GM18517 (cell line): Measurements from ENCODE around the gene ITPRID2.

ENCODE experiments used
- ATAC-seq: cut with Tn5 transposase; IDR thresholded peaks from one replicate; pipeline ENCODE4 v1.9.1; 2021; ENCODE audit warnings: mild to moderate bottlenecking, moderate library complexity; ENCODE audit not compliant: unreplicated experiment

Gene ITPRID2

DNA sequence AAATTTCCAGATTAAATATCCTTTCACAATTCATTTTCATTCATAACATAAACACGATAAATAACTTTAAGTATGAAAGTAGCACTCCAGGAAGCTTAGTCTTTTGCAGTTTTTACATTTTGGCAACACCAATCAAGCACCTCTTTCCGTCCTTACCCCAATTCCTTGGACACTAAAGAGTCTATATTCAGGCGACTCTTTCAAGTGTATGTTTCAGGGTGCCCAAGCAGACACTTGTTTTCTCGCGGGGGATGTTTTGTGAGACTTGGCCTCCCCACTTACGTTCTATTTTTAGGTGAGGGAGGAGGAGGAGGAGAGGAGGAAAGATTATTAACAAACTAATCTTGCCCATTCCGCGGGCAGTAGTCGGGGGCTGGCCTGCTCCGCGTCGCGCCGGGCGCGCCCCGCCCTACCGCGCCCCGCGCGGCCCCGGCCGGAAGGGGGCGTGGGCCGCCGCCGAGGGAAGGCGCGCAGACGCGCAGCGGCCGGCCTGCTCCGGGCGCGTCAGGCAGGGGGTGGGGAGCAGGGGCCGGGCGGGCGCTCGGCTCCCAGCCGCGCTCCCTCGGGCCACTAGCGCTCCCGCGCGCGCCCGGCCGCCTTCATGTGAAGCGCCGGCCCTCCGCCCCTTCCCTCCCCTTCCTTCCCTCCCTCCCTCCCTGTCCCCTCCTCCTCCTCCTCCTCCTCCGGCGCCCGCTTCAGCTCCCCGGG lies at the start of gene ITPRID2:
Gene ITPRID2, plus strand, starts transcription at position 473 of the 708 bp plus-strand sequence. CDS start 337 bp downstream, outside the sequence.
- peak; percentile 72 for ATAC-seq

DNA sequence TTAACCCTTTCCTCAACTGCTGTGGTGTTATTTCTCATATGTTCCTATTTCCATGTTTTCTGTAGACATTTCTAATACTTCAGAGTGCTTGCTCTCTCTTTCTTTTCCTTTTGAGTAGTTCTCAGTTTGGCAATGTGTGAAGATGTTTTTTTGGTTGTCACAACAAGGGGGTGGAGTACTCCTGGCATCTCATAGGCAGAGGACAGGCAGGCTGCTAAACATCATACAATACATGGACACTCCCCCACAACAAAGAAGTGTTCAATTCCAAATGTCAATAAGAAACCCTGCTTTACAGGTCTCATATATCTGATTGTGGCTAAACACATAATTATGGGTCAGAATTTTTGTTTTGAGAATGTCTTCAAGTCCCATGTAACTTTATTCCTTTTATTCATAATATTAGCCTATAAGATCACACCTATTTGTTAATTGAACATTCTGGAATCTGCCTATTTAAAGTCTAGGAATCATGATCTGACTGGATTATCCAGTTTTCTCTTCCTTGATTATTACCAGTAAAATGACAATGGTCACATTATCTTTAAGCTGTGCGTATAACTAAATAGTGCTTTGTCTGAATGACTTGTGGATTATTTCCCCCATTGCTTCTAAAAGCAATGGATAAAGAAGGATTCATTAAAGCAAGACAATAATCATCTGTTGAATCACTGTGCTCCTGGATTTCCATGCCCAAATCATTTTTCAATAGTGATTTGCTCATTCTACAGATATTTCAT lies 46.8 kb upstream of the ITPRID2 start:
- ATAC-seq: no peak

DNA sequence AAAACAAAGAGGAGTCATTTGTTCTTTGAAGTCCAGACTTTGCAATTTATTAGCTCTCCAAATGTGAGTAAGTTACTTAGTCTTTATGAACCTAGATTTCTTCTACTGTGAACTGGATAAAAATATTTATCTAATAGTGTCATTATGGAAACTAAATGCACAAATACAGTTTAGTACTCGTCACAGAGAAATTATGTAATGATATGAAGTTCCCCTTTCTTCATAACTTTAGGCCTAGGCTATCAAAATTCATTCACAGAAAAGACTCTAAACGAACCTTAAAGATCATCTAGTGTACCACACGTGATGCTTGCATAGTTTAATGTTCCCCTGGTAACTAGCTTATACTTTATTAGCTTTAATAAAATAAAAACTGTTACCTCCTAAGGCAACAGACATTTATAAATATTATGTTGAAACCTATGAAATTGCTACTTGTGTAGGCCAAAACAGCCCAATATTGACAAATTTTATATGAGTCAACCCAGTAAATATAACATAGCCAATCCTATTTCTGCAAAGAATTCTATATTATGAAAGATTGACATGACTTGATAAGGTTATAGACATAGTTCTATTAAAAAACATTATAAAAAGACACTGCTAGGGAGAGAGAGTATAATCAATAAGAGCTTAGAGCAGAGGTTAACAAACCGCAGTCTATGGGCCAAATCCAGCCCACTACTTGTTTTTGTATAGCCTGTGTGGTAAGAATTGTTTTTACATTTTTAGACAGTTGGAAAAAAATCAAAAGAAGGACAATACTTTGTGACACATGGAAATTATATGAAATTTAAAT lies 44.9 kb upstream of the ITPRID2 start:
- ATAC-seq: no peak

DNA sequence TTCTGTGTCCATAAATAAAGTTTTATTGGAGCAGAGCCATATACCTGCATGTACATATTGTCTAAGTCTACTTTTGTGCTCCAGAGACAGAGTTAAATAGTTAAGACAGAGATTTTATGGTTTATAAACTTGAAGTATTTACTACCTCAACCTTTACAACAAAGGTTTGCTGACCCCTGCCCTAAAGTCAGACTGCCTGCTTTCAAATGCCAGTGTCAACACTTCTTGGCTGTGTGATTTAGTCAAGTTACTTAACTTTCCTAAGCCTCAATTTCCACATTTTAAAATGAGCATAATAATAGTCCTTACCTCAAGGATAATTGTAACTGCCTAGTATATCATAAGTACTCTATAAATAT lies 44.4 kb upstream of the ITPRID2 start:
- no peak for ATAC-seq

DNA sequence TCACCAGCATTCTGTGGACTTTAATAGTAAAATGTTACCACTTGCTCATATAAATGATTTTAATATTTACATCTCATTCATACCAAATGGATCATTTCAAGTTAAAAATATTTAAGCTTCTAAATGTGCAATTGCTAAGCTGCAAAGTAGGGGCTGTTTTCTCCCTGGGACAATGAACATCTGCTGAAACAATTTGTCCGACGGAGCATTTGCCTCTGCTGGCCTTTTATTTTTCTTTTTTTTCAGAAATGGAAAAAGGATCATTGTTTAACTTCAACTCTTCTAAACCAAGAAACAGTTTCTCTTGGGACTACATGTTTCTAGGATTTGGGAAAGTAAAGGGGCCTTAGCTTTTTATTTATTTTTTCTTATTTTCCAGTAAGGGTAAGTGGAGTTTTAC lies 43.8 kb upstream of the ITPRID2 start:
- ATAC-seq: no peak

DNA sequence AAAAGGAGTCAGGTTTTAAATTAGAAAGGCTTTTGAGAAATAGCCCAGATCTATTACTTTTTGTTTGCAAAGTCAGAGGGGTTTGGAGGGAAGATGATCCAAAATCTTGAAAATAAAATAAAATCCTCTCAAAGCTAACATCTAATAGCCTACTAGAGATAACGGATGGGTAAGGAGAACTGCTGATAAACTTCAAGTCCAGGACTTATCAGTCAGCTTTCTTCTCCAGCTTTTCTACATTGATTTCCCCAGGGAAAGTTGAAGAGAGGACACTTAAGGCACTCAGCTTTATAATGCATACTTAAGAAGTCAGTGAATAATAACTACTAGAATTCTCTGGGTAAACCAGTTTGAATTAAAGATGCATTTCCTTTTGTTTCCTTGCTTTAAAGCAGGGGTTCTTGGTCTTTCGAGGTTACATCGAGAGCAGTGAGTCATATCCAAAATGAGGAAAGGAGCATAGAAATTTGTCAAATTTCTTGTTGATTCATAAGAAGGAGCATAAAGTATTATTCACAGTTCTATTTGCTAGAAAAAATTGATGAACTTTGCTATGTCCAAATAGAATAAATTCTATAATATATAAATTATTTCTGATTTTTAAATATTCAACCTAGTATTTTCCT lies 43.2 kb upstream of the ITPRID2 start:
- ATAC-seq: no peak

DNA sequence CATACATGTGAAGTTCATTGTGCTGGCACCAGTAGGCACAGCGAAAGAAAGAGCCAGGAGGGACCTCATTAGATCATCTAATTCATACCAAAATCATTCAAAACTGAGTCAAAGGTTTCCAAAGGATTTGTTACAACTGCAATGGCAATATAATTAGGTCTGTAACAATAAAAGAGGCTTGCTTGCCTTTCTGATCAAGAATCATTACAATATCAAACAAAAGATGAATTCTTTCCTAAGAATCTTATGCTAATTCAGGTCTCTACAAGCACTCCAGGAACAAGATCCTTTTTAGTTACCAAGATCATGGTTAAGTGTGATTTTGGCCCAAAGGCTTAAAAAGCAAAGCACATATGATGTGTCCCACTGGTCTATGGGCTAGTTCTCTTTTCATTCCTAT lies 41.9 kb upstream of the ITPRID2 start:
- no peak for ATAC-seq

DNA sequence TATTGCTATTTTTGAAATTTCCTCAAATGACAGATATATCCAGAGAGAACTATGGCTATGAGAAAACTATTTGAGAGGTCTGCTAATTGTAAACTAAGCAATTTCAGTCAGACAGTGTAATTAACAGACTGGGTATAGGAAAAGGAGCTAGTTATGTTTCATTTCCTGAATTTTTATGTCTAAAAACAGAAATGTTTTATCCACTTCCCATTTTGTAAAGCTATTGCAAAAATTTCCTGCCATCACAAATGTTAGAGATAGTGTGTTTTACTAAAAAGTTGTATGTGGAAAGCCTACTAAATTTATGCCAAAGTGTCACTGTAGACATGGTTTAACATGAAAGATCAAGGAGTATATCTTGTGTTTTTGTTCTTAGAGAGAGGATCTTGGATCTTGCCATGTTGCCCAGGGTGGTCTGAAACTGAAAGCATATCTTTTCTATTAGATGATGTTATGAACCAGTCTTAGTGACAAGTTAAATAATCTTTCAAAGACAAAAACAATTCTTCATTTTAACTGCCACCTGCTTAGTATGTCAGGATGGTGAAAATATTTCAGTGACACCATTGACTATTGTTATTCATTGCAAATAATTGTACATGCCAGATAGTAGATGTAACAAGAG lies 40.5 kb upstream of the ITPRID2 start:
- ATAC-seq: peak; percentile 67

DNA sequence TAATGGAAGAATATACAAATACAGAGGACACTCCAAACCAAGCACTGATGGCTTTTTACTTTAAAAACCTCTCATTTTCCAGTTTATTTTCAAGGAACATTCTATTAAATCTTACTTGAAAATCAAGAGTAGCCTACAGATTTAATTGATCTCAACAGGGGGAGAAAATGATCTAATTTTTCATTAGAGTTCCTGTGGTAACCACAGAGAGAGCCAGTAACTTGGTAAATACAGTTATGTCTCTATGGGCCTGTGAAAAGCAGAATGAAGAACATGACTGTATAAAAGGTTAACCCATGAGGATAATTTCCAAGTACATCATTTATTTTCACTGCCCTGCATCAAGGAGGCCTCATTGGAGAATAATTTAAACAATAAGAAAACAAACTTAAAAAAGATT lies 39.8 kb upstream of the ITPRID2 start:
- no peak for ATAC-seq

DNA sequence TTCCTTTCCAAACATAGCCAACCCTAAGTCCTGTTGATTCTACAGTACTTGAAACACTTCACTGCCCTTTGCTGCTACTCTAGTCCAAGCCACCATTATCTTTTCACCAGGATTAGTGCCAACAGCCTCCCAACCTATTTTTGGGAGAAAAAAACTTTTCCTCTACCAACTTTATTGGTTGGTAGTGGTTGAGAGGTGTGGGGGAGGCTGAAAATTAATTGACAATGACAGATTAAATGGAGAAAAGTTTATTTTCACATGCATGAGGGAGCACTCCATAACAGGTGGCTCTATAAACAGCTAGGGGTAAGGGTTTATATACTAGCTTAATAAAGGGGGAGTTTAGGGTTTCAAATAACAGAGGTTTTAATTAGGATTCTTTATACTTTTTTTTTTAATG lies 37.8 kb upstream of the ITPRID2 start:
- ATAC-seq: no peak

DNA sequence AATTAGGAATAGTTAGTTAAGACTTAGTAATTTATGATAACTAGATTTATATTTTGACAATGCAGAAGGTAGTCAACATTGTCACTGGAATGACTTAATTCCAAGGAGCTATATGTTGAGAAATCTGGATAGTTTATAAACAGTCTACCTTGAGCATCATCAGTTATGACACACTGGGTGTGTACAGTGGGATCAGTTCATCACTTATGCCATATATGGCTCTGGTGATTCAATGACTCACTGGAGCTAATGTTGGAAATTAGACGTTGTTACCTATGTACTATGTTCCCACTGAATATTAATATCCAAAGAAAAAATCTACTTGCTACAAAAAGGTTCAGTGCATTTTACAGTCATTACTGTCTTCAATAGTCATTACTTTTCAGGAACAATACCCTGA lies 34.0 kb upstream of the ITPRID2 start:
- no peak for ATAC-seq

DNA sequence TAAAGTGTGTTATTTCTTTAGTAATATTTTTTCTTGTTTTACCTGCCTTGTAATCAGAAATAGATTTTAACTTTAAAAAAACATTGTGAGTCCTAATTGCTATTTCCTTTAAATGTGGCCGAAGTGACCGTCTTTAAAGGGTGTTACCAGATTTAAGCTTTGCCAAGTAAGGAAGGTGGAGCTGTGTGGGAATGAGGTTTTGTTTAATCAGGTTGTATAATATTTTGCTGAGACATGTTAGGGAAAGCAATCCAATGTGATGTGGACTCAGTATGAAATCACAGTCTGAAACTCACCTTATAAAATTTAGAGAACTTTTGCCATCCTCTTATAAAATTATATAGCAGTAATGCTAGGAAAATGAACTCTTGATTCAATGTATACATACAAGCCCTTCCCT lies 32.9 kb upstream of the ITPRID2 start:
- no peak for ATAC-seq

DNA sequence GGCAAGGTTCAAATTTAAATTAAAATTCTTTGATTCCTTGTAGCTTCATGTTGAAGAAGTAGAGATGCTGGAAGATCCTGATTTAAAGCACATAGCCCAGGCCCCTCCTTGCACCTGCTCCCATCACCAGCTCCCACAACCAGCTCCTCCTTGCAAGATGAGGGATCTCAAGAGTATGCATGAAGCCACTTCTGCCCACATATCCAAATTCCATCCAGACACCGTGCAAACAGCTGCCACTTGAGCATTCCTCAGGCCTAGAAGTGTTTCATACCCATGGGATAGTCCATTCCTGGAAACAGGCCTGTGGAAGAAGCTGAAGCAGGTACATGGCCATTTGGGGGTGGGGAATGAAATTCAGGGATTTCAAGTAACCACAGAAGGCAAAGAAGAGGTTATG lies 32.4 kb upstream of the ITPRID2 start:
- no peak for ATAC-seq

DNA sequence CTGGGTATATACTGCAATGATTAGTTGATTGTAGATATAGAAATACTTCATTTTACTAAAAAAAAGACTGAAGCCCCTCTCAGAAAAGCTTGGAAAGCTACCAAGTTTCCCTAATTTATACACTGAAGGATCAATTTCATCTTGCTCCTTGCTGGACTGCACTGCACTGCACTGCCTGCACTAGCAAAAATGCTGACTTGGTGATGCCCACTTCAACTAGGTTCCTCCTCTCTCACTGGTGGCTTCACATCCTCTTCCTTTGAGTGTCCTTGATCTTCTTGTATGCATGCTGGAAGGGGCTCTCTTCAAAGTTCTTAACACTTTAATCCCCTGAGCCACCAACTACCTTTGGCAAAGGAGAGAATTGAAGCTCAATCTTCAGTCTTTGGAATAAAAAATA lies 31.7 kb upstream of the ITPRID2 start:
- ATAC-seq: no peak

DNA sequence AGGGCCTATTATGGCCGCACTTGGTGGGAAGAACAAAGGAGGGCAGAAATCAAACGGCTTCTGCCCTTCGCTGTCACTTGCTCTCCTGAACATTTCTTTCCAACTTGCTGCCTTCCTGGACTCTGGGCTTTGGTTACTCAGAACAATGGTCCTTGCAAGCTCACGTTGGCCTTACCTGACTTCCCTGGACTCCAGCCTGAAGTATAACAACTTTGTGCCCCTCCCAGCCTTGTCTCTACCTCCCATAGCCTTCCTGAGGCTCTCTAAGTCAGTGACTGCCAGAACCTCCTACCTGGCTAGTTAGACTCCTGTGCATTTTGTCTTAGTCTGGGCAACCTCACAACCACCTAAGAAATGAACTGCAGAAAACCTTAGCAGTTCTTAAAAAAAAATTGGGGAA lies 30.2 kb upstream of the ITPRID2 start:
- no peak for ATAC-seq

DNA sequence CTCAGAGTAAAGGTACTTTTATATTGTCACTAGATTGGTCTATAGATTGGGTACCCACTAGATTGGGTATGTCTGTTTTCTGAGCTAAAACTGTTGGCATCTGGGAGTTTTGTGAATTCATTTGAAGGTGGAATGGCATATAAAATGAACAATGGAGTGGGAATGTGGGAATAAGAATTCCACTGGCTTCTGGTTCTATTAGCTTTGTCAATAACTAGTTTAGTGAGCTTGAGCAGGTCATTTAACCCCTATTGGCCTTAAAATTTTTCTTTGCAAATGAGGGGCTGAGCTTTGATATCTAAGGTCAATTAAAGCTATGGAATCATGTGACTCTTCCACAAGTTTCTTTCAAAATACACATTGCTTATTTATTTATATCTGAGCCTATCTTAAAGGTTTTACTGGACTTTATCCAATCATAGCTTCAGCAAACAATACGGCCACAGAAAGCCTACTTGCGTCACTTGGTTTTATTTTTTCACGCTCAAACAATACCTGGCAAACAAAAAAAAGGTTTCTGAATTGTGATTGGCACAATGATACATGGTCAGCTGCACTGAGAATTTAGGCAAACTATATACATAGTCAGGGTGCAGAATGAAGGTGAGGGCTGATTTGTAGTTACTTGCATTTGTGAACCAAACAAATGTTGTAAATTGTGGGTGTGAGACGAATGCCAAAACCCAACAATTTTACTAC lies 28.8 kb upstream of the ITPRID2 start:
- no peak for ATAC-seq

DNA sequence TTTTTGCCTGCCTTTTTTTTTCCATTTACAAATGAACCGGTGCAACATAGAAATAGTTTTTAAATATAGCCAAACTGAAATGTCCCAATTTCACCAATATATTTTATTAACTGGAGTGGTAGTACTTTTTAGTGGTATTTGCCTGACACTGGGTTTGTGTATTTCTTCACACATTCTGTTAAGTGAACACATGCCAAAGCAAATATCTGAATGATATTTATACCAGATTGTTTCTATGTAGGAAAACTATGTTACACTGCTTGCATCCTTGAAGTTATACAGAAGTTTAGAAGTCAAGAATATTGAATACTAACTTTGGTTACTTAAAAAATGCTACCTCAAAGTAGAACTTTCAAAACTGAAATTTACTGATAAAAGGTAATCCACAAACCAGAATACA lies 19.4 kb upstream of the ITPRID2 start:
- no peak for ATAC-seq

DNA sequence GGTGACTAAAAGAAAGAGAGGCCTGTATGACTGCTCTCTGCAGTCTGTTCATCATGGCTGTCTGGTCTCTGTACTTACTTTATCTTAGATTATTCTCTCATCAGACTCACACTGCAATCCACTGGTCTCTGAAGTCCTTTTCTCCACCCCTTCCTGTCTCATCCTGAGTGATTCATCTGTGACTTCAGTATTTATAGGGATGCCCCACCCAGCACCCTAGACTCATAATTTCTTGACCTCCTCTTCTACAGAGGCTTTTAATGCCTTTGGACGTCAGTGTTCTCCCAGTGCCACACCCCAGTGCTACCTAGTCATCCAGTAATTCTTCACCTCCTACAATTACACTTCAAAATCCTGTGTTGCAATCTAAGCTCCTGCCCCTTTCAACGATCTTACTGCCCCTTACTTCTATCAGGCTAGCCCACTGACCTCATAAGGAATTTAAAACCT lies 14.9 kb upstream of the ITPRID2 start:
- ATAC-seq: no peak

DNA sequence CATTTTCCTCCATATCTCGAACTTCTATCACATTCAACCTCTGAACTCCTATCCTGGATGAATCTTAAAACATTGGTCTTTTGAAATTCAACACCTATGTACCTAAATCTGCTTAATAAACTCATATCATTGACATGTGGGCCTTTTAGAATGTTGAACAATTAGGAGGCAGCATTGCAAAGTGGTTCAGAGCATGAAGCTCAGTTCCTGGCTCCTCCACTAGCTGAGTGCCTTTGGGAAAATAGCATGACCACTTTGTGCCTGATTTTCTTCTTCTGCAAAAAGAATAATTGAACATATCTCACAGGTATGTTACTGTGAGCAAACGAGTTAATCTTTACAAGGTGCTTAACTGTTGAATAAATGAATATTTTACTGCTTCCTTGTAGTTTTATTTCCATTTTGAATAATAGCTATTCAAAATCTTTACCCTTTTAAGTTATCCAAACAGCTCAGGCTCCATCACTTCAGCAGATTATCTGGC lies 14.3 kb upstream of the ITPRID2 start:
- no peak for ATAC-seq

DNA sequence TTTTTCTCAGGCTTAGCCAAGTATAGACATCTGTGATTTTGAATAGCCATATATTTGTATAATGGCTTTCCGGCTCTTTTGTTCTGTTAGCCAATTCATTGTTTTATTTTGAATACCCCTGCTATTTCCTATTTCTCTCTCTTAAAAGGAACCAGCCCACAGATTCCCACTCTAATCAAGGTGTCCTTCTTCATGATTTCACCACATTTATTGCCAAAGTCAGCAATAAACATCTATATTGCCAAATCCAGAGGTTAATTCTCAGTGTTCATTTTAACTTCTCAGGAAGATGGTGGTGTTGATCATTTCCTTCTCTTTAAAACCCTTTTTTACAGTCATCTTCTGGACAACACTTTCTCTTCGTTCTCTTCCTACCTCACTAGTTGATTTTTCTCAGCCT lies 13.1 kb upstream of the ITPRID2 start:
- no peak for ATAC-seq
